ENCODE data around the gene RPS6KB1.
"Not testable (repeated sequence)": the region's sequence is repeated elsewhere in the genome, so short reads cannot be mapped to it uniquely, and the experiment has no call there.

Gene RPS6KB1

GRCh38 chr17:59872351-59872750, 20.6 kb upstream of the RPS6KB1 start:
- no peak for DNase-seq

DNA sequence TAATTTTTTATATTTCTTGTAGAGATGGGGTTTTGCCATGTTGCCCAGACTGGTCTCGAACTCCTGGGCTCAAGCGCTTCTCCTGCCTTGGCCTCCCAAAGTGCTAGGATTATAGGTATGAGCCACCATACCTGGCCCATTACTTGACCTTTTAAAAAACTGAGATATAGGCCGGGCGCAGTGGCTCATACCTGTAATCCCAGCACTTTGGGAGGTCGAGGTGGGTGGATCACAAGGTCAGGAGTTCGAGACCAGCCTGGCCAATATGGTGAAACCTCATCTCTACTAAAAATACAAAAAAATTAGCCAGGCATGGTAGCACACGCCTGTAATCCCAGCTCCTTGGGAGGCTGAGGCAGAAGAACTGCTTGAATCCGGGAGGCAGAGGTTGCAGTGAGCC, 19.5 kb upstream of the RPS6KB1 start:
- DNase-seq, result not testable (repeated sequence)

GRCh38 chr17:59874376-59874775, 18.5 kb upstream of the RPS6KB1 start:
- DNase-seq, result no peak

DNA sequence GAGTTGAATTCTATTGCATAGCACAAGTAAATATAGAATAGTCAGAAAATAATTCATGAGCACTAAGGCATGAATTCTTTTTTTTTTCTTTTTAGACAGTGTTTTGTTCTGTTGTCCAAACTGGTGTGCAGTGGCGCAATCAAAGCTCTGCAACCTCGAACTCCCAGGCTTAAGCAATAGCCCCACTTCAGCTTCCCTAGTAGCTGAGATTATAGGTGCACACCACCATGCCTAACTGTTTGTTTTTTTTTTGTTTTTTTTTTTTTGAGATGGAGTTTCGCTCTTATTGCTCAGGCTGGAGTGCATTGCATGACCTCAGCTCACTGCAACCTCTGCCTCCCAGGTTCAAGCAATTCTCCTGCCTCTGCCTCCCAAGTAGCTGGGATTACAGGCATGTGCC, 16.8 kb upstream of the RPS6KB1 start:
- DNase-seq, result no peak

GRCh38 chr17:59877965-59878364, 15.0 kb upstream of the RPS6KB1 start:
- no peak for DNase-seq

DNA sequence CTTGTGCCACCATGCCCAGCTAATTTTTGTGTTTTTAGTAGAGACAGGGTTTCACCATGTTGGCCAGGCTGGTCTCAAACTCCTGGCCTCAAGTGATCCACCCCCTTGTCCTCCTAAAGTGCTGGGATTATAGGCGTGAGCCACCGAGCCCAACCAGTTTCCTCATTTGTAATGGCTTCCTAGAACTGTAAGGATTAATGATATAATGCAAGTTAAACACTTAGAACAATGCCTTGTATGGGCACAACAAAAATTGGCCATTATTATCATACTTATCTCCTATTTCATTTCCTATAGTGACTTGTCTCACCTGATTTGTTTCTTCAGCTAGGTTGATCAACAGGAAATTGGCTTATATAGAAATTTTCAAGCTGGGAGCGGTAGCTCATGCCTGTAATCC, 14.3 kb upstream of the RPS6KB1 start:
- no peak for DNase-seq

DNA sequence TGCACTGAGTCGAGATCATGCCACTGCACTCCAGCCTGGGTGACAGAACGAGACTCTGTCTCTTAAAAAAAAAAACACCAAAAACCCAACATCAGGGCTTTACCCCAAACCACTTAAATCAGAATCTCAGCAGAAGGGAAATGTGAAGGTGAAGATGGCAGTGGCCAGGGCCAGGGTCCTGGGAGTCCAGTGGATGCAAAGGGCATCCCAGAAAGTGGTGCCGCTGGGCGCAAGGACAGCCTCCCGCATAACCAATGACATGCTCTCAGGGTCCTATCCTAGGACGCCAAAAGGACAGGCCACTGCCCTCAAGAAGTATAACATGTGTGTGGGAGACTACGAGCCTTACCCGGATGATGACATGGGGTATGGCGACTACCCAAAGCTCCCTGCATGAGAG, 8.1 kb upstream of the RPS6KB1 start:
- DNase-seq, result no peak

DNA sequence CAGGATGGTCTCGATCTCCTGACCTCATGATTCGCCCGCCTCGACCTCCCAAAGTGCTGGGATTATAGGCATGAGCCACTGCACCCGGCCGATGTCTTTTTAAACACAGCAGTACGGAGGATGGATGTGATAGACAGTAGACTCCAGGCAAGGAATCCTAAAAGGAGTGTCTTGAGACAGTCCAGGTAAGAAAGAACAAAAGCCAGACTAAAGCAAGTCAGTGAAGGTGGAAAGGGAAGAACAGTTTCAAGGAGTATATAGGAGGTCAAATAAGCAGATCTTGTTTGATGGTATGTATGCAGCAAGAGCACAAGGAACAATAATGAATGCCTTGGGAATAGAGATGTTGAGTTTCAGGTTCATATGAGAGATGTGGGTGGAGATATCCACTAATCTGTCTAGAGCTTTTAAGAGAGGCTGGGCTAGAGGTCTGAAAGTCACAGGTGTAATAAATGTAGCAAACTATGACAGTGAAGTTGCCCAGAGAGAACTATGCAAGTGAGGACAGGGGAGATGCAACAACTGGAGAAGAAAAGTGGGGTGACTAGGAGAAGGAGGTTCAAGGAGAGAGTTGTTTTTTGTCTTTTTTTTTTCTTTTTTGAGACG, 4.7 kb upstream of the RPS6KB1 start:
- no peak for DNase-seq

GRCh38 chr17:59890720-59891119, 2.2 kb upstream of the RPS6KB1 start:
- DNase-seq, result no peak

GRCh38 chr17:59892251-59892923, 534 bp upstream of the RPS6KB1 start:
- no peak for DNase-seq

DNA sequence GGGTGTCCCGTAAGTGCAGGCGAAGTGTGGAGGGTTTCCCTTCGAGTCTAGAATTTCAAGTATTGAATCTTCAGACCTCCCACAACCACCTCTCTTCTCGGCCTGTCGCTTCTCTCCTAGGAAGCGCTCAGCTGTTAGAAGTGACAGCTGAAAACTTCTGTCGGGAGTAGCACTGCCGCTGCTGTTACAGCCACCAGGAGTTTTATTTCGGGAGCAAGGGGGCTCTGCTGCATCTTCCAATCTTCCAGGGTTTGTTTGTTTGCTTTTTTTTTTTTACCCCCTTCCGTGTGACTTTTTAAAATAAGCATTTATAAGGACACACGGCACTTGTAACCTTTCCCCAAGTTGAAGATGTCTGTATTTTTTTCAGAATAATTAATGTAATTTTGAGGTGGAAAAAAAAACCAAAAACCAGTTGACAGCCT, 767 bp downstream of the RPS6KB1 start:
- no peak for DNase-seq

- no peak for DNase-seq
Measured at GRCh38 chr17:59897090-59897489, 4.2 kb downstream of the RPS6KB1 start.

- no peak for DNase-seq
Measured at GRCh38 chr17:59899099-59899498, 6.2 kb downstream of the RPS6KB1 start.

DNA sequence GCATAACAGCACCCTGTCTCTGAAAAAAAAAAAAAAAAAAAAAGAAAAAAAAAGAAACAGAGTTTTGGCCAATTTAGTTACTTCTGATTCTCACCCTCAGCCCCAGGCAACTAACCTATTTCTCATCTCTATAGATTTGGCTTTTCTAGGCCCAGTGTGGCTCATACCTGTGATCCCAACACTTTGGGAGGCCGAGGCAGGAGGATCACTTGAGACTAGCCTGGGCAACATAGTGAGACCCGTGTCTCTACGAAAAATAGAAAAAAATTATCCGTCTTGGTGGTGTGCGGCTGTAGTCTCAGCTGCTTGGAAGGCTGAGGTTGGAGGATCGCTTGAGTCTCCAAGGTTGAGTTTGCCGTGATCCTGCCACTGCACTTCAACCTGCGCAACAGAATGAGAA, 8.7 kb downstream of the RPS6KB1 start:
- DNase-seq, result no peak

GRCh38 chr17:59903455-59903854, 10.5 kb downstream of the RPS6KB1 start:
- DNase-seq, result no peak

DNA sequence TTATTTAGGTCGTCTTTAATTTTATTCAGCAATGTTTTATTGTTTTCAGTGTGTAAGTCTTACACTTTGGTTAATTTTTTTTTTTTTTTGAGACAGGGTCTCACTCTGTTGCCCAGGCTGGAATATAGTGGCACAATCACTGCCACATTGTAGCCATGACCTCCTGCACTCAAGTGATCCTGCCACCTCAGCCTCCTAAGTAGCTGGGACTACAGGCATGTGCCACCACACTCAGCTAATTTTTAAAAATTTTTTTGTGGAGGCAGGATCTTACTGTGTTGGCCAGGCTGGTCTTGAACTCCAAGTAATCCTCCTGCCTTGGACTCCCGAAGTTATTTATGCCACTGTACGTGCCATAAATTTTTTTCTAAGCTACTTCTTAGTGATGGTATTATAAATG, 14.5 kb downstream of the RPS6KB1 start:
- DNase-seq, result no peak

DNA sequence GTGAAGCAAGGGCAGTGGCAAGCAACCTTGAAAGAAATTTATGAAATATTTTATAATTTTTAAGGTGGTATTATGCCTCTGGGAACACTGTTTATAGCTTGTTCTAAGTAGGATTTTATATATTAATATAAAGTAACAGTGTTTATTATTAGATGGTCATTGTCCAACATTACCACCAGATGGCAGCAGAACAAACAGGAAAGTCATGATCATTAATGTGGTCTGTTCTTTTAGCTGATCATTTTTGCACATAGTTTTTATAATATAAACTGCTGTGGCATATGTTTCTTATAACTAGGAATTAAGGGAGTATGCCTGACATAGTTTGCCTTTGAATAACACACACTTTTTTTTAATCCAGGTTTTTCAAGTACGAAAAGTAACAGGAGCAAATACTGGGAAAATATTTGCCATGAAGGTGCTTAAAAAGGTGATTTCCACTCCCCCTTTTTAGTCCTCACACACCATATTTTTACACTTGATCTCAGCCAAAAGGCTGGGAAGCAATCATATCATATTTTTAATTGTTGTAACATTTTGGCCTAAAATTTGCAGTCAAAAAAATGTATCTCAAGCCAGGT, 21.4 kb downstream of the RPS6KB1 start:
- no peak for DNase-seq

- DNase-seq, result no peak
Measured at GRCh38 chr17:59916446-59916845, 23.5 kb downstream of the RPS6KB1 start.

DNA sequence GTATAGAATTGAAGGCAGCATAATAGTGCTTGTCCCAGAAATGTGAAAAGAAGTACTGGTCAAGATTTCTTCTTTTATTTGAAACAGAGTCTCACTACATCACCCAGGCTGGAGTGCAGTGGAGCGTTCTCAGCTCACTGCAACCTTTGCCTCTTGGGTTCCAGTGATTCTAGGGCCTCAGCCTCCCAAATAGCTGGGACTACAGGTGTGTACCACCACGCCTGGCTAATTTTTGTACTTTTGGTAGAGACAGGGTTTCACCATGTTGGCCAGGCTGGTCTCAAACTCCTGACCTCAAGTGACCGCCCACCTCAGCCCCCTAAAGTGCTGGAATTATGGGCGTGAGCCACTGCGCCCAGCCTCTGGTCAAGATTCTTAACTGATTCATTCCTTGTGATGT, 27.7 kb downstream of the RPS6KB1 start:
- DNase-seq, result not testable (repeated sequence)

DNA sequence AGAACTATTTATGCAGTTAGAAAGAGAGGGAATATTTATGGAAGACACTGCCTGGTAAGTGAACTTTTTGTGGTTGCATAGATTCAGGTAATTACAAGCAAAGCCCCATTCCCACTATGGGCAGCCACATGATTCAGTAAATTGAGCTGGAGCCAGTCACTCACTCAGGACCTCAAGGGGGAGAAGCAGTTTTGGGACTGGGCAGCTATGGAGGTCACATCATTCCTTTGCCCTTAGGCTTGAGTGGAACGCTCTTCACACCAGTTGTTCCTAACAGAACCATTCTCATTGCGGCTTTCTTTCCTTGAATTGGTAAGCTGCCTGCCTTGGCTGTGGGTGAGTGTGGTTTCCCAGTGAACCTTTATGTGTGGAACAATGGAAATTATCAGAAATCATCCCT, 37.2 kb downstream of the RPS6KB1 start:
- DNase-seq, result not testable (repeated sequence)

GRCh38 chr17:59930768-59931167, 37.8 kb downstream of the RPS6KB1 start:
- not testable (repeated sequence) for DNase-seq

GRCh38 chr17:59933317-59933716, 40.4 kb downstream of the RPS6KB1 start:
- DNase-seq, result not testable (repeated sequence)

DNA sequence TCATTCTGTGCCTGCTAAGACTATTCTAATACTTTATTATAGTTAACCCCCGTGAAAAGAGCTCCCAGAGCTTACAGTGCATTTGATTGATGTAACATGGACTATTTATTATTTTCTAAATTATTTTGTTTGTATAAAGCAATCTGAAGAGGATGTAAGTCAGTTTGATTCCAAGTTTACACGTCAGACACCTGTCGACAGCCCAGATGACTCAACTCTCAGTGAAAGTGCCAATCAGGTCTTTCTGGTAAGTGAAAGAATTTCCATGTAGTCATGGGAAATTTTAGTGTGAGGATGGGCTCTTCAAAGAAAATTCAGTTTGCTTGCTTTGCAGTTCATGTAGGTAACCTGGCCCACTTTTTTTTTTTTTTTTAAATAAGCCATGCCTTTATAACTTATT, 47.8 kb downstream of the RPS6KB1 start:
- not testable (repeated sequence) for DNase-seq

DNA sequence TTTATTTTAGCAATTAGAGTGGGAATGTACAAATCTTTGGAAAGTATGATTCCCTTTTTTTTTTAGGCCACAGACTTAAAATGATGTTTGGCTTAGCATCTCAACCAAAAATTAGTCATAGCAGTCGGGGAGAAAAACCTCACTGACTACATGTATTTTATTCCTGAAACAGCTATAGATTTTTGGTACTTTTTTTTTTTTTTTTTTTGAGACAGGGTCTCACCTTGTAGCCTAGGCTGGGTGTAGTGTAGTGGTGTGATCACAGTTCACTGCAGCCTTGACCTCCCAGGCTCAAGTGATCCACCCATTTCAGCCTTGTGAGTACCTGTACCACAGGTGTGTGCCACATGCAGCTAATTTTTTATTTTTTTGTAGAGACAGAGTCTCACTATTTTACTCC, 48.2 kb downstream of the RPS6KB1 start:
- DNase-seq, result no peak

DNA sequence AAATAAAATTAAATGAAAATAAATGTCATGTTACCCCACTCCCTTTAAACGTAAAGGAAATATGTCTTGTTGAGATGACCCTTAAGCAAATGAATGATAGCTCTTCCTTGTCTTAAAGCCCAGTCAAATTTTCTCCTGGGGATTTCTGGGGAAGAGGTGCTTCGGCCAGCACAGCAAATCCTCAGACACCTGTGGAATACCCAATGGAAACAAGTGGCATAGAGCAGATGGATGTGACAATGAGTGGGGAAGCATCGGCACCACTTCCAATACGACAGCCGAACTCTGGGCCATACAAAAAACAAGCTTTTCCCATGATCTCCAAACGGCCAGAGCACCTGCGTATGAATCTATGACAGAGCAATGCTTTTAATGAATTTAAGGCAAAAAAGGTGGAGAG, 53.5 kb downstream of the RPS6KB1 start:
- DNase-seq, result not testable (repeated sequence)

All from NCI-H1417 treated with DMSO at 0.1 percent for 48 hours (cell line).